Stimulated activated naive B cell treated with anti-CD40 and anti-IgM and Interleukin-4, amounts not matched to agents 10 μg/mL and 1 μg/mL and 100 μg/mL, for 72 hours (primary cell): Measurements from ENCODE around the gene PRKG1.

ENCODE experiments used
- ATAC-seq, 2 donors: fragments of 150-1000 bp; cut with Tn5 transposase; replicated peaks; 2 replicates each; pipeline ENCODE4 v1.10.0; 2021; ENCODE audit warnings: moderate library complexity in 1 of 2
- DNase-seq: peaks from one replicate; pipeline ENCODE4 v3.0.0; 2021
- H3K27ac Mint-ChIP-seq: one replicate; pipeline ENCODE4 v1.8.0; 2022; ENCODE audit warnings: mild to moderate bottlenecking, mixed read lengths
- H3K27me3 Mint-ChIP-seq, 2 donors: one replicate each; pipeline ENCODE4 v1.8.0; 2022; ENCODE audit warnings: mixed read lengths in 2 of 2
- H3K36me3 Mint-ChIP-seq, 2 donors: one replicate each; pipeline ENCODE4 v1.8.0; 2022; ENCODE audit warnings: mixed read lengths in 2 of 2, mild to moderate bottlenecking in 1 of 2
- H3K4me1 Mint-ChIP-seq, 2 donors: one replicate each; pipeline ENCODE4 v1.8.0; 2022; ENCODE audit warnings: mixed read lengths in 2 of 2, mild to moderate bottlenecking in 1 of 2
- H3K4me3 Mint-ChIP-seq, 2 donors: one replicate each; pipeline ENCODE4 v1.8.0; 2022; ENCODE audit warnings: mild to moderate bottlenecking in 2 of 2, mixed read lengths in 2 of 2, moderate library complexity in 1 of 2
- H3K9me3 Mint-ChIP-seq, 2 donors: one replicate each; pipeline ENCODE4 v1.8.0; 2022; ENCODE audit warnings: mixed read lengths in 2 of 2, mild to moderate bottlenecking in 1 of 2

The PRKG1 gene

GRCh38 chr10:51638211-51638610 is 563.9 kb downstream of the PRKG1 start:
- Mint-ChIP-seq H3K36me3 (no peaks in the 10 kb centered on the region), H3K4me1 (no peaks in the 10 kb centered on the region), H3K4me3 (no peak overlapping the region), H3K27ac (no peak overlapping the region), H3K27me3 (no peaks in the 10 kb centered on the region), H3K9me3 (no peaks in the 10 kb centered on the region)
- ATAC-seq (no peak), DNase-seq (no peak)

- H3K27me3 Mint-ChIP-seq = no peaks in the 10 kb centered on the region
- no peak overlapping the region for H3K4me3 Mint-ChIP-seq
- no peaks in the 10 kb centered on the region for H3K36me3 Mint-ChIP-seq
- no peaks in the 10 kb centered on the region for H3K9me3 Mint-ChIP-seq
- H3K27ac Mint-ChIP-seq = no peak overlapping the region
- DNase-seq (no peak), ATAC-seq (no peak)
- no peaks in the 10 kb centered on the region for H3K4me1 Mint-ChIP-seq
These were observed 564.5 kb downstream of the PRKG1 start for GRCh38 chr10:51638737-51639136.

GRCh38 chr10:51640120-51640819 is 566.0 kb downstream of the PRKG1 start:
- H3K4me3 Mint-ChIP-seq = no peak overlapping the region
- DNase-seq (no peak), ATAC-seq (no peak)
- H3K4me1 Mint-ChIP-seq = no peaks in the 10 kb centered on the region
- no peaks in the 10 kb centered on the region for H3K9me3 Mint-ChIP-seq
- H3K36me3 Mint-ChIP-seq = no peaks in the 10 kb centered on the region
- H3K27me3 Mint-ChIP-seq = no peaks in the 10 kb centered on the region
- no peak overlapping the region for H3K27ac Mint-ChIP-seq

- DNase-seq = no peak
- no peaks in the 10 kb centered on the region for H3K4me1 Mint-ChIP-seq
- no peaks in the 10 kb centered on the region for H3K36me3 Mint-ChIP-seq
- no peaks in the 10 kb centered on the region for H3K9me3 Mint-ChIP-seq
- no peak overlapping the region for H3K4me3 Mint-ChIP-seq
- no peaks in the 10 kb centered on the region for H3K27me3 Mint-ChIP-seq
- no peak overlapping the region for H3K27ac Mint-ChIP-seq
- no peak for ATAC-seq
These were observed 568.3 kb downstream of the PRKG1 start for GRCh38 chr10:51642581-51642980.

GRCh38 chr10:51643734-51644133 is 569.4 kb downstream of the PRKG1 start:
- Mint-ChIP-seq H3K4me1 (no peaks in the 10 kb centered on the region), H3K27ac (no peak overlapping the region), H3K4me3 (no peak overlapping the region), H3K36me3 (no peaks in the 10 kb centered on the region), H3K9me3 (no peaks in the 10 kb centered on the region), H3K27me3 (no peaks in the 10 kb centered on the region)
- DNase-seq (no peak), ATAC-seq (no peak)

GRCh38 chr10:51649064-51649463 is 574.8 kb downstream of the PRKG1 start:
- Mint-ChIP-seq H3K27me3 (no peaks in the 10 kb centered on the region), H3K36me3 (no peaks in the 10 kb centered on the region), H3K9me3 (no peaks in the 10 kb centered on the region), H3K4me1 (no peaks in the 10 kb centered on the region), H3K27ac (no peak overlapping the region), H3K4me3 (no peak overlapping the region)
- DNase-seq (no peak), ATAC-seq (no peak)

GRCh38 chr10:51651063-51651462 is 576.8 kb downstream of the PRKG1 start:
- Mint-ChIP-seq H3K9me3 (no peaks in the 10 kb centered on the region), H3K27me3 (no peaks in the 10 kb centered on the region), H3K27ac (no peak overlapping the region), H3K4me1 (no peaks in the 10 kb centered on the region), H3K4me3 (no peak overlapping the region), H3K36me3 (no peaks in the 10 kb centered on the region)
- DNase-seq (no peak), ATAC-seq (no peak)

GRCh38 chr10:51653025-51653424 is 578.7 kb downstream of the PRKG1 start:
- H3K36me3 Mint-ChIP-seq = no peaks in the 10 kb centered on the region
- ATAC-seq (no peak), DNase-seq (no peak)
- no peak overlapping the region for H3K27ac Mint-ChIP-seq
- no peaks in the 10 kb centered on the region for H3K4me1 Mint-ChIP-seq
- H3K27me3 Mint-ChIP-seq = peaks cover 4 to 8% of the 10 kb centered on the region in 2 donors
- no peaks in the 10 kb centered on the region for H3K9me3 Mint-ChIP-seq
- no peak overlapping the region for H3K4me3 Mint-ChIP-seq

GRCh38 chr10:51654918-51655317 is 580.6 kb downstream of the PRKG1 start:
- H3K27ac Mint-ChIP-seq = no peak overlapping the region
- H3K4me1 Mint-ChIP-seq = no peaks in the 10 kb centered on the region
- H3K9me3 Mint-ChIP-seq = no peaks in the 10 kb centered on the region
- ATAC-seq = no peak
- peaks cover 4 to 8% of the 10 kb centered on the region in 2 donors for H3K27me3 Mint-ChIP-seq
- no peaks in the 10 kb centered on the region for H3K36me3 Mint-ChIP-seq
- DNase-seq = no peak
- no peak overlapping the region for H3K4me3 Mint-ChIP-seq

GRCh38 chr10:51656503-51656902 is 582.2 kb downstream of the PRKG1 start:
- Mint-ChIP-seq H3K36me3 (no peaks in the 10 kb centered on the region), H3K4me3 (no peak overlapping the region), H3K4me1 (no peaks in the 10 kb centered on the region), H3K9me3 (no peaks in the 10 kb centered on the region), H3K27me3 (peaks cover 4 to 8% of the 10 kb centered on the region in 2 donors), H3K27ac (no peak overlapping the region)
- ATAC-seq (no peak), DNase-seq (no peak)

GRCh38 chr10:51658000-51658399 is 583.7 kb downstream of the PRKG1 start:
- DNase-seq (no peak), ATAC-seq (no peak)
- Mint-ChIP-seq H3K27ac (no peak overlapping the region), H3K36me3 (no peaks in the 10 kb centered on the region), H3K4me1 (no peaks in the 10 kb centered on the region), H3K4me3 (no peak overlapping the region), H3K27me3 (peaks cover 4 to 8% of the 10 kb centered on the region in 2 donors), H3K9me3 (no peaks in the 10 kb centered on the region)

GRCh38 chr10:51659344-51659743 is 585.1 kb downstream of the PRKG1 start:
- H3K9me3 Mint-ChIP-seq = no peaks in the 10 kb centered on the region
- no peak overlapping the region for H3K4me3 Mint-ChIP-seq
- no peaks in the 10 kb centered on the region for H3K36me3 Mint-ChIP-seq
- H3K27me3 Mint-ChIP-seq = peaks cover 4 to 8% of the 10 kb centered on the region in 2 donors
- no peak for DNase-seq
- no peaks in the 10 kb centered on the region for H3K4me1 Mint-ChIP-seq
- ATAC-seq = no peak
- no peak overlapping the region for H3K27ac Mint-ChIP-seq

GRCh38 chr10:51663086-51663485 is 588.8 kb downstream of the PRKG1 start:
- no peak for DNase-seq
- Mint-ChIP-seq H3K4me1 (no peaks in the 10 kb centered on the region), H3K27me3 (no peaks in the 10 kb centered on the region), H3K9me3 (no peaks in the 10 kb centered on the region), H3K4me3 (no peak overlapping the region), H3K27ac (no peak overlapping the region), H3K36me3 (no peaks in the 10 kb centered on the region)
- no peak for ATAC-seq

- ATAC-seq = no peak
- H3K36me3 Mint-ChIP-seq = no peaks in the 10 kb centered on the region
- H3K4me1 Mint-ChIP-seq = no peaks in the 10 kb centered on the region
- no peak overlapping the region for H3K27ac Mint-ChIP-seq
- H3K4me3 Mint-ChIP-seq = no peak overlapping the region
- H3K9me3 Mint-ChIP-seq = no peaks in the 10 kb centered on the region
- peaks cover 0 to 2% of the 10 kb centered on the region in 2 donors for H3K27me3 Mint-ChIP-seq
- DNase-seq = no peak
These were observed 592.2 kb downstream of the PRKG1 start for GRCh38 chr10:51666456-51666855.

- peaks cover 0 to 5% of the 10 kb centered on the region in 2 donors for H3K27me3 Mint-ChIP-seq
- no peak for ATAC-seq
- no peaks in the 10 kb centered on the region for H3K36me3 Mint-ChIP-seq
- H3K4me3 Mint-ChIP-seq = no peak overlapping the region
- peaks cover 2 to 4% of the 10 kb centered on the region in 2 donors for H3K9me3 Mint-ChIP-seq
- H3K4me1 Mint-ChIP-seq = no peaks in the 10 kb centered on the region
- no peak overlapping the region for H3K27ac Mint-ChIP-seq
- no peak for DNase-seq
These were observed 593.5 kb downstream of the PRKG1 start for GRCh38 chr10:51667678-51668335.
